GM19468 (cell line): ENCODE measurements around the gene GRM8.
"Not testable (repeated sequence)": the region's sequence is repeated elsewhere in the genome, so short reads cannot be mapped to it uniquely, and the experiment has no call there.

Experiments used
- ATAC-seq: cut with Tn5 transposase; IDR thresholded peaks from one replicate; pipeline ENCODE4 v1.9.1; 2021; ENCODE audit warnings: mild to moderate bottlenecking, moderate library complexity, moderate number of reproducible peaks; ENCODE audit not compliant: unreplicated experiment; ENCODE audit errors: extremely low read depth

Gene GRM8

GRCh38 chr7:126843336-126843735, 409.4 kb downstream of the GRM8 start:
- ATAC-seq: no peak

GRCh38 chr7:126842451-126842850, 410.3 kb downstream of the GRM8 start:
- ATAC-seq: no peak

- no peak for ATAC-seq
Observed at GRCh38 chr7:126840869-126841268, 411.9 kb downstream of the GRM8 start.

- no peak for ATAC-seq
Observed at GRCh38 chr7:126839624-126840023, 413.1 kb downstream of the GRM8 start.

- no peak for ATAC-seq
Observed at GRCh38 chr7:126838194-126838593, 414.5 kb downstream of the GRM8 start.

GRCh38 chr7:126831241-126831640, 421.5 kb downstream of the GRM8 start:
- ATAC-seq: not testable (repeated sequence)

GRCh38 chr7:126820925-126821324, 431.8 kb downstream of the GRM8 start:
- ATAC-seq: no peak

- ATAC-seq: no peak
Observed at GRCh38 chr7:126819197-126819484, 433.6 kb downstream of the GRM8 start.

GRCh38 chr7:126818393-126819196, 434.1 kb downstream of the GRM8 start:
- ATAC-seq: no peak

- ATAC-seq: no peak
Observed at GRCh38 chr7:126809188-126809587, 443.6 kb downstream of the GRM8 start.

- no peak for ATAC-seq
Observed at GRCh38 chr7:126806614-126807013, 446.1 kb downstream of the GRM8 start.

- no peak for ATAC-seq
Observed at GRCh38 chr7:126805351-126805750, 447.4 kb downstream of the GRM8 start.

GRCh38 chr7:126804604-126805003, 448.1 kb downstream of the GRM8 start:
- ATAC-seq: peak; percentile 74

- ATAC-seq: no peak
Observed at GRCh38 chr7:126803990-126804389, 448.8 kb downstream of the GRM8 start.

GRCh38 chr7:126803060-126803665, 449.6 kb downstream of the GRM8 start:
- peak; percentile 56 for ATAC-seq

GRCh38 chr7:126801733-126802132, 451.0 kb downstream of the GRM8 start:
- ATAC-seq: no peak

GRCh38 chr7:126799541-126799940, 453.2 kb downstream of the GRM8 start:
- no peak for ATAC-seq

- ATAC-seq: no peak
Observed at GRCh38 chr7:126792521-126792920, 460.2 kb downstream of the GRM8 start.

GRCh38 chr7:126791306-126791705, 461.4 kb downstream of the GRM8 start:
- no peak for ATAC-seq

GRCh38 chr7:126790763-126791162, 462.0 kb downstream of the GRM8 start:
- no peak for ATAC-seq

GRCh38 chr7:126783613-126784012, 469.1 kb downstream of the GRM8 start:
- no peak for ATAC-seq

- ATAC-seq: no peak
Observed at GRCh38 chr7:126780993-126781392, 471.7 kb downstream of the GRM8 start.
